ENCODE data around the gene RIPOR2.

- TF ChIP-seq TAF1 (IDR thresholded peaks at IDR 0.05; ENCODE audit: low read depth, low read length) (no peak), POLR2AphosphoS5 (IDR thresholded peaks at IDR 0.05; ENCODE audit: low read depth, low read length) (no peak), SPI1 (IDR thresholded peaks at IDR 0.05; ENCODE audit: low read depth, low read length) (no peak), POLR2A (IDR thresholded peaks at IDR 0.05; ENCODE audit: low read depth, low read length) (no peak), POU2F2 (IDR thresholded peaks at IDR 0.05; ENCODE audit: low read depth, low read length) (no peak), PAX5 (IDR thresholded peaks at IDR 0.05; ENCODE audit: insufficient read depth, low read length, severe bottlenecking) (no peak)
These were observed 8.0 kb upstream of the RIPOR2 start for GRCh38 chr6:24943774-24944173.
